Right atrium auricular region (tissue), 2 donors: Measurements from ENCODE around the gene HMBS. TPM values are rescaled to one million over a fixed set of nuclear protein-coding genes. Genes with fewer than 3 reads are reported as not detected.

Experiments used
- DNase-seq: peaks from one replicate; pipeline ENCODE4 v3.0.0-alpha.2; 2019; ENCODE audit warnings: low spot score
- H3K27ac ChIP-seq, 2 donors: fragments of 200-600 bp; sonication (generic); 1 replicate in 1 of 2; 2 replicates in 1 of 2; pipeline ENCODE4 v1.5.1; 2016 to 2019
- H3K27me3 ChIP-seq, 2 donors: fragments of 200-600 bp; sonication (generic); one replicate each; pipeline versions ENCODE4 v1.5.1 to v1.6.0; 2017 to 2019
- H3K36me3 ChIP-seq: fragments of 200-600 bp; sonication (generic); one replicate; pipeline ENCODE4 v1.5.1; 2016
- H3K4me1 ChIP-seq, 2 donors: fragments of 200-600 bp; sonication (generic); one replicate each; pipeline versions ENCODE4 v1.5.1 to v1.6.0; 2017 to 2019
- H3K4me3 ChIP-seq, 2 donors: fragments of 200-600 bp; sonication (generic); 1 replicate in 1 of 2; 2 replicates in 1 of 2; pipeline ENCODE4 v1.5.1; 2017 to 2019; ENCODE audit warnings: mild to moderate bottlenecking in 1 of 2, moderate library complexity in 1 of 2
- H3K9me3 ChIP-seq, 2 donors: fragments of 200-600 bp; sonication (generic); one replicate each; pipeline ENCODE4 v1.5.1; 2019
- total RNA-seq, 2 donors: library from RNA; depleted of rRNA; stranded (reverse); fragments of >200 nt; gene quantifications; one replicate each; pipeline ENCODE4 v1.1.0, GENCODE V29; 2016
- TF ChIP-seq, protein P1 (sequence below), 2 donors: fragments of 200-600 bp; sonication (generic); IDR thresholded peaks; one replicate each; pipeline ENCODE4 v1.5.1; 2019; ENCODE audit warnings: antibody characterized with exemption in 2 of 2

Gene HMBS
- total RNA-seq, 2 donors from 2014 or later, result 4.9 to 13.3 TPM

DNA sequence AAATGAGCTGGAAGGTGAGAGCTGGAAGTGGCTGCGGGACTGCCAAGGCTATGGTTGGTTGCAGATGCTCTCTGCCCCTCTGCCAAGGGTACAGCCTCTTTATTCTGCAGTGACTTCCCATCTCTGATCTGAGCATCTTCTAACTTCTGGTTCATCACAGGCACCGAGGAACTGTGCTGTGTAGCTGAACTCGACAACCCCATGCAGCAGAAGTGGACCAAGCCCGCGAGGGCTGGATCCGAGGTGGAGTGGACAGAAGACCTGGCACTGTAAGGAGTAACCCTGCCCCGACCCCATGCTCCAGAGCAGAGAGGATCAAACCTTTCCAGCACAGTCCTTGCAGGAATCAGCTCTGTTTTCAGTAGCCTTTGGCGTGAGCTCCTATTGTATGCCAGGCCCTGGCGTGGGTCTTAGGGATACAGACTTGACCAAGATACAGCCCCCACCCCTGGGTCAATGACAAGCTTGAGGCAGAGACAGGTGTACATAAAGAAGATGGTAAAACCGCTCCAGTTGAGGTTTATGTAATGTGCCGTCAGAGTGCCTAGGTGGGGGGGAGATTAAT, 26.8 kb downstream of the HMBS start:
- Histone ChIP-seq H3K4me1 (peaks cover 0 to 20% of the 10 kb centered on the region in 2 donors), H3K9me3 (no peaks in the 10 kb centered on the region), H3K36me3 (peaks cover 35% of the 10 kb centered on the region), H3K27me3 (no peaks in the 10 kb centered on the region), H3K4me3 (no peak overlapping the region), H3K27ac (no peak overlapping the region)
- TF ChIP-seq, protein P1, sequence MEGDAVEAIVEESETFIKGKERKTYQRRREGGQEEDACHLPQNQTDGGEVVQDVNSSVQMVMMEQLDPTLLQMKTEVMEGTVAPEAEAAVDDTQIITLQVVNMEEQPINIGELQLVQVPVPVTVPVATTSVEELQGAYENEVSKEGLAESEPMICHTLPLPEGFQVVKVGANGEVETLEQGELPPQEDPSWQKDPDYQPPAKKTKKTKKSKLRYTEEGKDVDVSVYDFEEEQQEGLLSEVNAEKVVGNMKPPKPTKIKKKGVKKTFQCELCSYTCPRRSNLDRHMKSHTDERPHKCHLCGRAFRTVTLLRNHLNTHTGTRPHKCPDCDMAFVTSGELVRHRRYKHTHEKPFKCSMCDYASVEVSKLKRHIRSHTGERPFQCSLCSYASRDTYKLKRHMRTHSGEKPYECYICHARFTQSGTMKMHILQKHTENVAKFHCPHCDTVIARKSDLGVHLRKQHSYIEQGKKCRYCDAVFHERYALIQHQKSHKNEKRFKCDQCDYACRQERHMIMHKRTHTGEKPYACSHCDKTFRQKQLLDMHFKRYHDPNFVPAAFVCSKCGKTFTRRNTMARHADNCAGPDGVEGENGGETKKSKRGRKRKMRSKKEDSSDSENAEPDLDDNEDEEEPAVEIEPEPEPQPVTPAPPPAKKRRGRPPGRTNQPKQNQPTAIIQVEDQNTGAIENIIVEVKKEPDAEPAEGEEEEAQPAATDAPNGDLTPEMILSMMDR (IDR thresholded peaks at IDR 0.05), result no peak
- DNase-seq, result no peak

DNA sequence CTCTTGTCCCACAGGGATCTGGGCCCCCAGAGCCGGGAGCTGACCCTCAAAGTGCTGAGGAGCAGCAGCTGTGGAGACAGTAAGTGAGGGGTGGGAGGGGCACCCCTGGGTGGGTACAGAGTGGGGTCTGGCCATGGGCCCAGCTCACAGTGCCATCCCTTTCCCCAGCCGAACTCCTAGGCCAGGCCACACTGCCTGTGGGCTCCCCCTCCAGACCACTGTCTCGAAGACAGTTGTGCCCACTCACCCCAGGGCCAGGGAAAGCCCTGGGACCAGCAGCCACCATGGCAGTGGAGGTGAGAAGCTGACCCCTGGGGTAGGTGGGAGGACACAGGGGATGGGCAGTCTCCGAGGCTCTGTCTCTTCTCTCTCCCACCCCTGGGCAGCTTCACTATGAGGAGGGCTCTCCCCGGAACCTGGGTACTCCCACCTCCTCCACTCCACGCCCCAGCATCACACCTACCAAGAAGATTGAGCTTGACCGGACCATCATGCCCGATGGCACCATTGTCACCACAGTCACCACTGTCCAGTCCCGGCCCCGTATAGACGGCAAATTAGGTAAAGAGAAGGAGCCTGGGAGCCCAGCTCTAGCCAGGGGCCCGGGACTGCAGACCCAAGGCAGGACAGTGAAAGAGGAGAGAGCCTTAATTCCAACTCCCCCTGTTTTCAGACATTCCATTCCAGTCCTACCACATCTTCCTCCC, 27.8 kb downstream of the HMBS start:
- no peak for DNase-seq
- no peaks in the 10 kb centered on the region for H3K9me3 ChIP-seq
- no peaks in the 10 kb centered on the region for H3K27me3 ChIP-seq
- H3K27ac ChIP-seq, result no peak overlapping the region
- no peak overlapping the region for H3K4me3 ChIP-seq
- H3K36me3 ChIP-seq, result peaks cover 35% of the 10 kb centered on the region
- TF ChIP-seq, protein P1 (IDR thresholded peaks at IDR 0.05), result no peak
- peaks cover 0 to 15% of the 10 kb centered on the region in 2 donors for H3K4me1 ChIP-seq

DNA sequence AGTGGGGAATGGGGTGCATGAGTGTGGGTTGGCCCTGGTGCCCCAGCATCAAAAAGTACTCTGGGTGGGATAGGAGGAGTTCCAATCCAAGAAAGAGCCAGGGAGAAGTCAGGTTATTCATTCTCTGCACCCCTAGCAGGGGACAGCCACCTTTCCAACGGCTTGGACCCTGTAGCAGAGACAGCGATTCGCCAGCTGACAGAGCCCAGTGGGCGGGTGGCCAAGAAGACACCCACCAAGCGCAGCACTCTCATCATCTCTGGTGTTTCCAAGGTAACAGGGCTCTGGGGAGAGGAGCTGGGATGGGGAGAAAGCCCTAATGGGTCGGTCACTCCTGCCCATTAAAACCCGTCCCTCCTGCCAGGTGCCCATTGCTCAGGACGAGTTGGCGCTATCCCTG, 29.0 kb downstream of the HMBS start:
- Histone ChIP-seq H3K9me3 (no peaks in the 10 kb centered on the region), H3K4me1 (peaks cover 0 to 6% of the 10 kb centered on the region in 2 donors), H3K27me3 (no peaks in the 10 kb centered on the region), H3K27ac (no peak overlapping the region), H3K4me3 (no peak overlapping the region), H3K36me3 (peaks cover 35% of the 10 kb centered on the region)
- no peak for DNase-seq
- TF ChIP-seq, protein P1 (IDR thresholded peaks at IDR 0.05), result no peak

DNA sequence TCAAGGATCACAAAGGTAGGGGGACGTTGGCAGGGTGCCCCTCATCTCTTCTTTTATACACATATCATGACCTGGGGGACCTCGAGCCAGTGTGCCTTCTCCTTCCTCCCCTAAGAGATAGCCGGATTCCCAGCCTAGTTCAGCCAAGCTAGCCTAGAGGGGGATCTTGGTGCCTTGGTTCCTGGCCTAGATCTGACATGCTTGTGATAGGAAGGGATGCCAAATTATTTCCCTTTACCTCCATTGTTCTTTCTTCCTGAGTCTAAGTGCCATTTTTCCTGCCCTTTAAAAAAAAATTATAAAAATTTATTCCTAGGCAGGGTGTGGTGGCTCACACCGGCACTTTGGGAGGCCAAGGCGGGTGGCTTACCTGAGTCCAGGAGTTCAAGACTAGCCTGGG, 29.7 kb downstream of the HMBS start:
- no peak for DNase-seq
- no peaks in the 10 kb centered on the region for H3K27me3 ChIP-seq
- H3K4me3 ChIP-seq, result no peak overlapping the region
- H3K27ac ChIP-seq, result no peak overlapping the region
- TF ChIP-seq, protein P1 (IDR thresholded peaks at IDR 0.05), result no peak
- H3K9me3 ChIP-seq, result no peaks in the 10 kb centered on the region
- H3K4me1 ChIP-seq, result no peaks in the 10 kb centered on the region
- H3K36me3 ChIP-seq, result peaks cover 35% of the 10 kb centered on the region

DNA sequence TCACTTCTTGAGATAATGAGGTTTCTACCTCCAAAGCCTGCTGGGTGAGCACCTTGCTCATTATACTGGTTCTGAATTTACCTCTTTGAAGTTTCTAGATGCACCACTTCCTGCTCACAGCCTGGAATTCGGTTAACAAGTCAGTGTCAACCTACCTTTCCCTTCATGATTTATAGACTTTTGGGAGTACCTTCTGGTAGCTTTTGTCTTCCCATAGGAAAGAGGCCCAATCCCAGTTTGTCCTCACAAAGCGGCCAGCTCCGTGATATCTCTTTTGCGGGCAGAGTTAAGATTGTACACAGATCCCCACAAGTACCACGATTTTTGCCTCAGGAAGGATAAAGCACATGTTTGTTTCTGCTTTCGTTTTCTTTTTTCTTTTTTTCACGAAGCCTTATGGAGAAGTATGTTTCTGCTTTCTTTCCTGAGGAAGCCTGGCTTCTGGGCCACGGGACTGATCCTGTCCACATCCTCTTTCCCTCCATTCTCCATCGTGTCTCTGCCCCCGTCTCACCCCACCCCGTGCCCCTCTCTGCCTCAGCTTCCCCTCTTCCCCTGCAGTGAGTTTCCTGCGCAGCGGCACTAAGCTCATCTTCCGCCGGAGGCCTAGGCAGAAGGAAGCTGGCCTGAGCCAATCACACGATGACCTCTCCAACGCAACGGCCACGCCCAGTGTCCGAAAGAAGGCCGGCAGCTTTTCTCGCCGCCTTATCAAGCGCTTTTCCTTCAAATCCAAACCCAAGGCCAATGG, 31.0 kb downstream of the HMBS start:
- Histone ChIP-seq H3K4me1 (peaks cover 0 to 2% of the 10 kb centered on the region in 2 donors), H3K27me3 (no peaks in the 10 kb centered on the region), H3K4me3 (no peak overlapping the region), H3K9me3 (no peaks in the 10 kb centered on the region), H3K36me3 (peaks cover 35% of the 10 kb centered on the region), H3K27ac (no peak overlapping the region)
- DNase-seq, result peak; percentile 68
- TF ChIP-seq, protein P1 (IDR thresholded peaks at IDR 0.05), result no peak
